Left colon (tissue), 2 donors: Measurements from ENCODE around the gene CD22. TPM values are rescaled to one million over a fixed set of nuclear protein-coding genes. Genes with fewer than 3 reads are reported as not detected.

Experiments
- ATAC-seq: fragments of 200-7000 bp; cut with Tn5 transposase; one replicate; pipeline ENCODE4 v1.9.1; 2020; ENCODE audit warnings: mild to moderate bottlenecking, moderate library complexity
- DNase-seq, 2 donors: peaks; one replicate each; pipeline ENCODE4 v3.0.0-alpha.2; 2020
- intact Hi-C, 2 donors: fragments of 100-400 bp; cut with DNase I in 1 of 2; cut with micrococcal nuclease in 1 of 2; formaldehyde crosslinking; loops; one replicate each; pipeline versions ENCODE4 v1.11.2 to v1.14.0; 2022; cut with DNase I, micrococcal nuclease
- total RNA-seq, 2 donors: library from RNA; stranded (reverse); fragmentation: NEBNext Ultra II Directional; extraction: Animal tissue kit (Norgen Biotek cat#: 25700); gene quantifications; one replicate each; pipeline ENCODE4 v1.2.1, GENCODE V29; 2021
- donor health status: DM: no; HTN: no; CAD: no.
- donor health status: DM: yes; HTN: yes; CAD: no.

CD22 gene
- total RNA-seq, 2 donors from 2014 or later: 2.5 to 3.2 TPM

DNA sequence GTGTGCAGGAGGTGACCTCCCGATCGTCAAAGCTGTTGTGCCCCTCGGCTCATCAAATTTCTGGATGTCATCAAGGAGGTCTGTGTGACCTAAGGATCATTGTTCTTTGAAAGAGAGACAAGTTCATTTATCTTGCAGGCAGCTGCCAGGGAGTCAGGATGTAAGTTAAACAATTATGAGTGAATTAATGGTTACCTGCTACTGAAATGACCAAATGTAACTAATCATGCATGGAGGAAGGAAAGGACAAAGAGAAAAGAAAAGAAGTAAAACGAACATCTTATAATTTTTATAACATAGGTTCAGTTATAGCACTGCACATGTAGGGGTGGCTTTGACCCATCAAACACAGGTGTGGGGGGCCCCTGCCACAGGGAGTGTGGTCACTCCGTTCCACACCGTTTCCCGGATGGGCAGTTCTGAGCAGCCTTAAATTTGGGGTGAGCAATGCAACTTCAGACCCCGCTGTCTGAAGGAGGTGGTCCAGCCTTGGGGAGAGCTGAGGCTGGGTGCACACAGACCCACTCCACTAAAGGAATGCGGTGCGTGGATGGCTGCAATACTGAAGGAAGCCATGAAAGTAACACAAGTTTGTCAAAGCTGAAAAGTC lies 5.3 kb downstream of the CD22 start:
- intact Hi-C loops: no loop called here
- DNase-seq: no peak
- ATAC-seq: no peak

GRCh38 chr19:35336166-35336955 lies 7.4 kb downstream of the CD22 start:
- intact Hi-C loops: no loop called here
- ATAC-seq (no peak), DNase-seq (no peak)

- no peak for DNase-seq
- no peak for ATAC-seq
- intact Hi-C loops: no loop called here
Observed at GRCh38 chr19:35337097-35337983, 8.4 kb downstream of the CD22 start.

- intact Hi-C loops: no loop called here
- ATAC-seq: no peak
- no peak for DNase-seq
Observed at GRCh38 chr19:35337984-35338296, 9.0 kb downstream of the CD22 start.

- intact Hi-C loops: no loop called here
- no peak for DNase-seq
- ATAC-seq: no peak
Observed at GRCh38 chr19:35340431-35340830, 11.4 kb downstream of the CD22 start.

- no peak for ATAC-seq
- DNase-seq: no peak
- intact Hi-C loops: no loop called here
Observed at GRCh38 chr19:35341006-35341405, 12.0 kb downstream of the CD22 start.

DNA sequence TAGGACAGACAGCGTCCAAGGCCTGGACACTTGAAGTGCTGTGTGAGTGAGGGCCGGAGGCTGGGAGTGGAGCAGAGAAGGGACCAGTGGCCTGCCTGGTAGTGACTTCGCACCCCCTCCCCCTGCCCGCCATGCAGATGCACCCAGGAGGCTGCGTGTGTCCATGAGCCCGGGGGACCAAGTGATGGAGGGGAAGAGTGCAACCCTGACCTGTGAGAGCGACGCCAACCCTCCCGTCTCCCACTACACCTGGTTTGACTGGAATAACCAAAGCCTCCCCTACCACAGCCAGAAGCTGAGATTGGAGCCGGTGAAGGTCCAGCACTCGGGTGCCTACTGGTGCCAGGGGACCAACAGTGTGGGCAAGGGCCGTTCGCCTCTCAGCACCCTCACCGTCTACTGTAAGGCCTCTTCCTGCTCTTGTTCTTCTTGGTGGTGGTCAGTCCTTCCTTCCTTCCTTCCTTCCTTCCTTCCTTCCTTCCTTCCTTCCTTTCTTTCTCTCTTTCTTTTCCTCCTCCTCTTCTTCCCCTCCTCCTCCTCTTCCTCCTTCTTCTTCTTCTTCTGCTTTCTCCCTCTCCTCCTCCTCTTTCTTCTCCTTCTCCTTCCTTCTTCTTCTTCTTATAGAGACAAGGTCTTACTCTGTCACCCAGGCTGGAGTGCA lies 12.7 kb downstream of the CD22 start:
- ATAC-seq: no peak
- intact Hi-C loops: no loop called here
- DNase-seq: no peak

DNA sequence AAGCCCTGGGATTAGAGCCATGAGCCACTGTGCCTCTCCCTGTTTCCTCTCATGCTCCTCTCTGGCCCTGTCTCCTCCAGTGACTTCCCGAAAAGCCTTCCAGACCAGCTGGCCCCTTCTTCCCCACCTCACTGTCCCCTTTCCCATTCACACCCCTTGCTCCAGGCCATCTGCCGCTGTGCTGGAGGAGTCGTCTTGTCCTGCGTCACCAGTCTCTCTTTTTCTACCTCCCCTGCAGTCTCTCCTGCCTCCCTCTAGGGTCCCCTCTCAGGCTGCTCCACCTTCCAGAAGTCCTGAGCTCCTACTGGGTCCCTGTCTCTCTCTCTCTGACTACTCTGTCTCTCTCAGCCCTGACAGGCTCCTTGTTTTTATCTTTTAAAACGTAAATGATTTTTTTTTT lies 13.4 kb downstream of the CD22 start:
- intact Hi-C loops: no loop called here
- ATAC-seq: no peak
- DNase-seq: no peak

- DNase-seq (no peak), ATAC-seq (no peak)
Observed at GRCh38 chr19:35344511-35345031, 15.6 kb downstream of the CD22 start.

DNA sequence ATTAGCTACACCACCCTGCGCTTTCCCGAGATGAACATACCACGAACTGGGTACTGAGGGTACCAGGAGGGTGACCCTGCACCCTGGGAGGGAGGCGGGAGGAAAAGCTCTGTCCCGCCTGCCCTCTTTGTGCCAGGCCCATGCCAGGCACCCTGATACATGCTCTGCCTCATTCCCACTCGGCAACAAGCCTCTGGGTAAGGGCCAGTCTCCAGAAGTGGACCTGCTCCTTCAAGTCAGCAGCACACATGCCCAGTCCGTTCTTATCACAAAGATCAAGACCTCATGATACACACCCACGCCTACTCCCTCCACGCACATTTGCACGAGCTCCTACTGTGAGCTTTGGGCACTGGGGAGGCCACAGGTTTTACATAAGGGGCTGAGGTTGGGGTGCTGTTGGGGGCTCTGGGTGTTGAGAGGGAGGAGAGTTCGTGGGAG lies 16.7 kb downstream of the CD22 start:
- no peak for DNase-seq
- intact Hi-C loops: no loop called here
- no peak for ATAC-seq

More at GRCh38 chr19:35344511-35345031, 15.6 kb downstream of the CD22 start:
- intact Hi-C loops: no loop called here

- intact Hi-C loops: no loop called here
- DNase-seq (peak in 1 of 2 donors; percentile 63), ATAC-seq (no peak)
Observed at GRCh38 chr19:35346193-35347052, 17.4 kb downstream of the CD22 start.

DNA sequence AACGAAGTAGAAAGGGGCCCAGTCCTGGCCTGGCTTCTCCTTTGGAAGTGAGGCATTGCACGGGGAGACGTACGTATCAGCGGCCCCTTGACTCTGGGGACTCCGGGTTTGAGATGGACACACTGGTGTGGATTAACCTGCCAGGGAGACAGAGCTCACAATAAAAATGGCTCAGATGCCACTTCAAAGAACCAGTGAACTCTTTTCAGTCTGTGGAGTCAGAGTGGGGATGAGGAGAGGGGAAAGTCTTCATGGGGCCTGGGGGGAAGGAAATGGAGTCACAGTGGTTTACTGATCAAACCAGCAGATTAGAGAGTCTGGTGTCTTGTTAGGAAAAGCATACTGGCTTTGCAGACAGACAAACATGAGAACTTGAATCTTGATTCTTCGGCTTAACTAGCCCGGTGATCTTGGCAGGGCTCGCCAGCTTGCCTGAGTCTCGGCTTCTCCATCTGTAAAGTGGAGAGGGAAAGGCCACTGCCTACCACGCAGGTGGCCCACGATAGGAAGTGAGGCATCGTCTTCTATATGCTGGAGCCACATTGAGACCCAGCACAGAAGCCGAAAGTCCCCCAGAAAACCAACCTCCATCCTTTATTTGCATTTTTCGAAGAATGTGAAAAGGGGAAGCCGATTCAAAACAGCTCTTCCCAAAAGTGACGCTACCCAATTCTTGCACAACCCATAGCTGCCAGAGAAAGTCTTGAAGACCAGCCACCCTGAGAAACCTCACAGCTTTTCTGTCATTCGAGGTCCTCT lies 18.4 kb downstream of the CD22 start, which contains the start of gene FFAR1:
Gene FFAR1, plus strand, starts transcription at position 732 of the 759 bp plus-strand sequence. CDS start 3,650 bp downstream, outside the sequence.
- no peak for ATAC-seq
- intact Hi-C loops: no loop called here
- no peak for DNase-seq

DNA sequence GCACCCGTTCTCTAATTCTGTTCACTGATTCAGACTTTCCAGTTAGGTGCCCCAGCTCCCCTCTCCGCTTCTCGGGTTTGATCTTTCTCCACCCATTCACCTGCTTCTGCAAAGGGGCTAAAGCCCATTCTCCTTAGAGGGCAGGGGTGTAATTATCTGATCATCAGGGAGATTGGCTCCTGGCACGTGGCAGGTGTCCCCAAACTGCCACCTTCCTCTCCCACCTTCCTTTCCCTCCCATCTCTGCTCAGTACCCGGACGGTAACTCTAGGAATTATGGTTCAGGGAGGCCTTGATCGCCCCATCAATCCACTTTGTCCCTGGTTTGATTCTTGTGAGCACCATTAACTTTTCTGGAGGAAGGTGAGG lies 18.9 kb downstream of the CD22 start:
- intact Hi-C loops: no loop called here
- no peak for DNase-seq
- ATAC-seq: no peak

DNA sequence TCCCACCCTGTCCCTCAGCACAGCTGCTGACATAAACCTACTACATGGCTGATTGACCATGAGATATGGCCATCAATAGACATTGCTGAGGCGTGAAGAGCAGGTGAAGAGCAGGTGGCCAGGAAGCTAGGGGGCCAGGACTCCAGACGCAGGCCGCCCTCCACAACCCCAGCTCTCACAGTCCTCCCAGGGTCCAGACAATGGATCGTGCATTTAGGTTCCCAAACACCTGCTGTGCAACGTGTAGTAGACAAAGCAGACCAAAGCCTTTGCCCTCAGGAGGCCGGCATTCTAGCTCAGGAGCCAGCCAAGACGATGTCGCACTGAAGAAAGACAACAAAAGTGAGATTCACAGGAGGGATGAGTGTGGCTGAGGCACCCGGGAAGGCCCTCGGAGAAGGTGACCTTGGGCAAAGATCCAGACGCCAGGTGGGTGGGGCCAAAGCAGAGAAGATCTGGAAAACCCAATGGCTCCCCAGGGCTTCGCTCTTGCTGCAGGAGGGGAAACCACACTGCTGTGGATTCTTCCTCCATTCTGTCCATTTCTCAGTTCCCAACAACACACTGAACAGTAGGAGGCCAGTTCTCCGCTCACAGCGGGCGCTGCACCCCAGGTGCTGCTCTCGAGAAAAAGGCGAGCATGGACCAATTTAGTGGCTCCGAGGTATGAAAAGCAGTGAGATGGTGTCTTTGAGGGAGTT lies 20.1 kb downstream of the CD22 start:
- ATAC-seq: no peak
- intact Hi-C loops: no loop called here
- no peak for DNase-seq

GRCh38 chr19:35349614-35350521 lies 20.9 kb downstream of the CD22 start:
- intact Hi-C loops: loop anchor here (5.0 to 10.0 kb wide), 2 partner anchors 142 to 145 kb away; partner anchors contain the start of gene KRTDAP (in 2 of the 2)
- no peak for ATAC-seq
- DNase-seq: no peak

DNA sequence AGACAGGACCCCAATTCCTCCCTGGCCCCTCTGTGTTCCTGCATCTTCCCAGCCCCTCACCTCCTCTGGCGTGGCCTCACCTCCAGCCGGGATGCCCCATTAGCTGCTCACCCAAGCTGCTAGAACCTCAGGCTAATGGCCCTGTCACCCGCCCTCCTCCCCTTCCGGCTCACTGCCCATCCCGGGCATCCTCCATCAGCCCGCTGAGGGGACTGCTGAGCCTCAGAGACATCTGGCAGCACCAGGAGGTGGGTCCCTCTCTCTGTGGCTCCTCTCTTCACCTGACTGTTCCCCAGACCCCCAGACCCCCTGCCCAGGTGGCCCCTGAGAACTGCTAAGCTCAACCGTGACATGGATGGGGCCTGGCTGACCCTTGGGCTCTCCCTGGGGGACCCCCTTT lies 21.6 kb downstream of the CD22 start:
- ATAC-seq (no peak), DNase-seq (no peak)
- intact Hi-C loops: loop anchor here (5.0 to 10.0 kb wide), 2 partner anchors 142 to 144 kb away; partner anchors contain the start of gene KRTDAP (in 2 of the 2)
